ENCODE data around the gene C20orf96. TPM values are rescaled to one million over a fixed set of nuclear protein-coding genes. Genes with fewer than 3 reads are reported as not detected.

The C20orf96 gene
- polyA plus RNA-seq, 1 donor from 2014 or later, result 10.9 TPM

Other genes starting within 250 kb of the C20orf96 start
- not detected in 2 replicates for gene DEFB125, start 203.1 kb downstream of the C20orf96 start, polyA plus RNA-seq
- not detected in 2 replicates for gene DEFB126, start 148.2 kb downstream of the C20orf96 start, polyA plus RNA-seq
- not detected in 2 replicates for gene DEFB127, start 133.3 kb downstream of the C20orf96 start, polyA plus RNA-seq
- gene DEFB128, start 101.0 kb downstream of the C20orf96 start, polyA plus RNA-seq, result not detected in 2 replicates
- gene DEFB129, start 63.5 kb downstream of the C20orf96 start, polyA plus RNA-seq, result not detected in 2 replicates
- gene DEFB132, start 33.0 kb downstream of the C20orf96 start, polyA plus RNA-seq, result not detected in 2 replicates
- 15.5 and 19.5 TPM in 2 replicates for gene ZCCHC3, start 6.8 kb upstream of the C20orf96 start, polyA plus RNA-seq
- gene SOX12, start 34.8 kb upstream of the C20orf96 start, polyA plus RNA-seq, result 6.8 and 9.6 TPM in 2 replicates
- 19.6 and 43.1 TPM in 2 replicates for gene NRSN2, start 56.4 kb upstream of the C20orf96 start, polyA plus RNA-seq
- 6.0 and 6.8 TPM in 2 replicates for gene TRIB3, start 90.0 kb upstream of the C20orf96 start, polyA plus RNA-seq
- 38.4 and 60.2 TPM in 2 replicates for gene RBCK1, start 117.5 kb upstream of the C20orf96 start, polyA plus RNA-seq
- 25.1 and 28.4 TPM in 2 replicates for gene TBC1D20, start 171.8 kb upstream of the C20orf96 start, polyA plus RNA-seq

Data from neural cell (in vitro differentiated cells).